Glomerular visceral epithelial cell (primary cell): ENCODE measurements around the gene ADCY3.

Experiments used
- DNase-seq: peaks from one replicate; pipeline ENCODE4 v3.0.0-alpha.2; 2016; ENCODE audit errors: extremely low spot score

The ADCY3 gene

GRCh38 chr2:24920098-24920808, at the start of gene ADCY3:
TSS of gene ADCY3 (minus strand) at chr2:24920237. CDS start at chr2:24918987, 1,250 bp downstream.
- DNase-seq = peak; percentile 45

GRCh38 chr2:24969784-24970183, 49.7 kb upstream of the ADCY3 start:
- no peak for DNase-seq

DNA sequence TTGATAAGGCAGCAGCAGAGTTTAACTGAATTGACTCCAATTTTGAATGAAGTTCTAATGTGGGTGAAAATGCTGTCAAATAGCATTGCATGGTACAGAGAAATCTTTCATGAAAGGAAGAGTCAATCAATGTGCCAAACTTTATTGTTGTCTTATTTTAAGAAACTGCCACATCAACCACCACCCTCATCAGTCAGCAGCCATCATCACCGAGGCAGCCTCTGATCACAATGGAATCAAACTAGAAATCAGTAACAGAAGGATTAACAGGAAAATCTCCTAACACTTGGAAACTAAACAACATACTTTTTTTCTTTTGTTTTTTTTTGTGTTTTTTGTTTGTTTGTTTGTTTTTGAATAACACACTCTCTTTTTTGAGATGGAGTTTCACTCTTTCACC, 41.9 kb upstream of the ADCY3 start:
- DNase-seq = no peak

GRCh38 chr2:24959761-24960160, 39.7 kb upstream of the ADCY3 start:
- no peak for DNase-seq

DNA sequence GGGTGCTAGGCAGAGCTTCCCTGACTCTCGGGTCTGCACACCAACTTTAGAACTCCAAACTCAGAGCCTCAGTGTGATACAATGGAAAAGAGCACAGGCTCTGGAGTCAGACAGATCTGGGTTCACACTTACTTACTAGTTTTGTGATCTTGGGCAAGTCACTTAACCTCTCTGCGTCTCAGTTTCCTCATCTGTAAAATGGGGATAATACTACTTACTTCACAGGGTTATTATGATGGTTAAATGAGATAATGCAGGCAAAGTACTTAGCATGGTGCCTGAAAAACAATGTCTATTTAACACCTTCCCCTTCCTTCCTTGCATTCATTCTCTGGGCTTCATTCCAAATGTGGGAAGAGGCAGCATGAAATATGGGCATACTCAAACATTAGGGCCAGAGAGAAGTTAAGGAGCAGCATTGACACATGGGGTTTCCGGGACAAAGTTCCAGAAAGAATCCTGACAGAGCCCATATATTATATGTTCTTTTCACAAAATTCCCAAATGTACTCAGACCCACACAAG, 38.4 kb upstream of the ADCY3 start:
- DNase-seq = no peak

- DNase-seq = no peak
Observed at GRCh38 chr2:24957976-24958375, 37.9 kb upstream of the ADCY3 start.

GRCh38 chr2:24957221-24957620, 37.2 kb upstream of the ADCY3 start:
- DNase-seq = no peak

GRCh38 chr2:24955921-24956320, 35.9 kb upstream of the ADCY3 start:
- DNase-seq = no peak

DNA sequence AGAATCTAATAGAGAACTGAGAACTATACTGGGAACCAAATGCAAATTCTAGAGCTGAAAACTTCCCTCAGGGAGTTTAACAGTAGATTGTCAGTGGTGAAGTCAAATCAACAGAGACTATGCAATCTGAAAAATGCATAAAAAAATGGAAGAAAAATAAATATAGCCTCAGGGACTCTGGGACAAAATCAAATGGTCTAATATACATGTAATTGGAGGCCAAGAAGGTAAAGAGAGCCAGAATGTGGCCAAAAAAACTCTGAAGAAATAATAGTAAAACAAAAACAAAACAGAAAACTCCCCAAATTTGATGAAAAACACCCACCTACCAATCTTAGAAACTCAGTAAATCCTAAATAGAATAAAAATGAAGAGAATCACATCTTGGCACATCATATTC, 35.2 kb upstream of the ADCY3 start:
- DNase-seq = no peak

- no peak for DNase-seq
Observed at GRCh38 chr2:24950102-24950501, 30.1 kb upstream of the ADCY3 start.

DNA sequence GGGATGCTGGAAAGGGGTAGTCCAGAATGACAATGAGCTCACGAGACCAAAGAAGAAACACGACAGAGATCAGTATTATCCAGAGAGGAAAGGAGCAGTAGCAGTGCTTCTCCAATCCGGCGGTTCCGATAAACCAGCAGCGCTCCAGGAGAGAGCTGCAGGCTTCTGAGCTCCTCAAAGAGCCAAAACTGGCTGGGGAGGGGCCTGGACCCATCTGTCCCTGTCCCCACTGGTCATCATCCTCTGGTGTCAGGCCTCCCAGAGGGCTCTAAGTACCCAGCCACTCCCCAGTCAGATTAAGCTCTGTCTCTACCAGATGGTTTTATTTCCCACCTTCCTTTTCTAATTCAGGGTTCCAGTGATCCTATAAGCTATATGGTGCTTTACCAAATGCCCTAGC, 28.5 kb upstream of the ADCY3 start:
- DNase-seq = no peak

DNA sequence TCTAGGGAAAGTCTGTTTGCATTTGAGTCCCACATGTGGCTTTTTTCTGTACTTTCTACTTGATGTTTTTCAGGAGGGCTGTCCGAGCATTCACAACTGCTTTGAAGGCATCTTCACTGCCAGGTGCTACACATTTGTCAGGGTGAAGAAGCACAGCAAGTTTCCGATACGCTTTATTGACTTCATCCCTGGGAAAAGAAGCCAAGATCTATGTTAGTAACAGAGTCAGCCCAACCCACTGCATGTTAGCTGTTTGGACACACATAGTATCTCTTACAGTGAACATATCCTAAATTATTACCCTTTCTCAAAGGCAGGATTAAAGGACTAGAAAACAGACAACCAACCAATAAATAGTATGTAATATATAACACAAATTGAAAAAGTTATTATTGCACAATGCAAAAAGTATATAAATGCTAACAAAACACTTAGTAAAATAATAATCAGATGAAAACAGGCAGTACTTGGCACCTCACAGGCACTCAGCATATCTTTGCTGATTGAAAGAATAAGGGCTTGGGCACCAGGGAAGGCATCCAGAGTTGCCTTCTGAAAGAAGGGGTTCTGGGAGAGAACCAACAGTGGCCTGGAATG, 27.6 kb upstream of the ADCY3 start:
- DNase-seq = no peak

DNA sequence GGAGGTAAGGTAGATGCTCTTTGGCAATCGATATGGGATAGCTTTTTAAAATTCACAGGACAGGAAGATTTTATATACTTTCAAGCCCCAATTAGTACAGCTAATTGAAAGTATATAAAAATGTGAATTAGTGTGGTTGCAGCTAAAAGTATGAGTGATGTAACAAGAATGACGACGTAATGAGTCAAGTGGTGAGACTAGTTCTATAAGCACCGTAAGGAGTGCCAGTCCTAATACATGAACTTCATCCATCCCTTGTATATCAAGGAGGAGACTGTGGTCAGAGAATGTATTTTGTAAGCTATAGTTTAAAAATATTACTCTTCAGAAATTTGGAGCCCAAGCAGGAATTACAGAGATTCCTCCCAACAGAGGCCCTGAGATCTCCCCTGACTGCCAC, 25.9 kb upstream of the ADCY3 start:
- no peak for DNase-seq

DNA sequence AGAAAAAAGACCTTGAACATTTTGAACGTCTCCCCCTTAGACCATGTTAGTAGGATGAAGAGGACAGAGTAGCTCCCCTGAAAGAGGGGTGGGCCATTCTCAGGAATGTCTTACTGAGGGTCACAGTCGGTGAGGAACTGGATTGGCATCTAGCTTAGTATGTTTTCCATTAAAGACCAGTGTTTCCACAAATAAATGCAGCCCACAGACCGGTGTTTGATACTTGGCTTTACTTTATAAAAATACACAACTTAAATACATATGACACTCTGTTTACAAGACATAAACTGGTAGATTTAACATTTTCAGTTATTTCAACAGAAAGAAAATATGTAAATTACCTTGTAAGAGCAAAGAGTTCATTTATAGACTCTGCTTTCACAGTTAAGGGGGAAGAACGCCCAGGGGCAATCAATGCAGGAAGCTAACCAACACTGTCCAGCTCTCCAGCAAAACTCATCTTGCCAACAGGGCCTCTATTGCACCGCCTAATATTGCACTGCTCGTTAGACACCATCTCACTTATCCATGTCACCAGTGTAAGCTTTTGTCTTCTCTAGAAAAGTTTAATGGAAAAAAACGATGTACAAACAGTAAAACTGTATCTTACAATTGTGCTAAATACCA, 23.5 kb upstream of the ADCY3 start:
- no peak for DNase-seq

DNA sequence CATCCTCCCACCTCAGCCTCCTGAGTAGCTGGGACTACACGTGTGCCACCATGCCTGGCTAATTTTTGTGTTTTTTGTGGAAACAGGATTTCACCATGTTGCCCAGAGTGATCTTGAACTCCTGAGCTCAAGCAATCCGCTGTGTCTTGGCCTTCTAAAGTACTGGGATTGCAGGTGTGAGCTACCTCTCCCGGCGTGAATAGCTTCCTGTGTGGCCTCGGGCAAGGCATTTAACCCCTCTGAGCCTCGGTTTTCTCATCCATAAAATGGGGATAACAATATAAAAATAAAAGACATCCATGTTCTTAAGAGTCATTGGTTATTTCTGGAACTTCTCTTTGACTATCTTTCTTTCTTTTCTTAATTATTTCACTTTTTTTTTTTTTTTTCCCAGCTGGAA, 19.3 kb upstream of the ADCY3 start:
- DNase-seq = no peak

DNA sequence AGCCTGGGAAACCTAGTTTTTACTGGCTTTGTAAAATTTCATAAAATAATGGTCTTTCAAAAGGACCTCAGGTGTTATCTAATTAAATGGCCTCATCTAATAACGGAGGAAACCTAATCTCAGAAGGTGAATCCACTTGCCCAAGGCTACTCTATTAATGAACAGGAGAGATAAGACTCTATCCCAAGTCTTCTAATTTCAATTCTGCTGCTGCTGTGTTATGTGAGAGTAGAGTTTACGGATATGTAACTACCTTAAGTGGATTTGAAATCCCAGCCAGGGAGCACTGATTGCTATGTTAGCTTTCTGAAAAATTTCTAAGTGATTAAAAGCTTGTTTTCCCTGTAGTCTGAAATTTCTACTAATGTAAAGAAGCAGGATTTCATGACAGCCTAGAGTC, 17.2 kb upstream of the ADCY3 start:
- no peak for DNase-seq

DNA sequence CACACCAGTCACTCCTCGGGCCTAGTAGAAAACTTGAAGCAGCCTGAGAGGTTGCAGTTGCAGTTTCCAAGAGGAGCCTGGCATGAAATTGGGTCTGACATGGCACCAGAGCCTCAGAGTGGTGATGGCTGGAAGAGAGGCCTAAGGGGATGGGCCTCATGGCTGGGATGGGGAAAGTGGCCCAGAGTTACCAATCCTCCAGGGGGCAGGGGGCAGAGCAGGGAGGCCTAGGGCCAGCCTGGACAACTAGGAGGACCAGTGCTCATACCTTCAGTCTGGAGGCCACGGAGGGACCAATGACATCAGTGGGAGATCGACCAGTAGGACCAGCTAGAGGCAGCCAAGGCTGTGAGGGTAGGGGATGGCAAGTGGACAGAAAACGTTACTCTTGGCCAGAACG, 15.1 kb upstream of the ADCY3 start:
- no peak for DNase-seq

DNA sequence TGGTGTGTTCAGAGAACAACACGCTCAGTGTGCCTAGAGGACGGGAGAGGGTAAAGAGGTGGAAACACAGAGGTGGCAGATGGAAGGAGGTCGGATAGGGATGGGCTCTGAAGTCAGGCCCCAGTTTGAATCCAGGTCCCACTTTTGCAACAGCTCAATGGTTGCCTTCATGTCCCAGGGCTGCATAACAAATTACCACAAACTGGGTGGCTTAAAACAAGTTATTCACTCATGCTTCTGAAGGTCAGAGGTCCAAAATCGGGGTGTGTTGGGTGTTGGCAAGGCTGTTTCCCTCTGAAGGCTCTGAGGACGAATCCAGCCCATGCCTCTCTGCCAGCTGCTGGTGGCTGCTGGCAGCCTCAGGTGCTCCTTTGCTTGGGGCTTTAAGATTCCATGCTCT, 12.7 kb upstream of the ADCY3 start:
- DNase-seq = no peak

DNA sequence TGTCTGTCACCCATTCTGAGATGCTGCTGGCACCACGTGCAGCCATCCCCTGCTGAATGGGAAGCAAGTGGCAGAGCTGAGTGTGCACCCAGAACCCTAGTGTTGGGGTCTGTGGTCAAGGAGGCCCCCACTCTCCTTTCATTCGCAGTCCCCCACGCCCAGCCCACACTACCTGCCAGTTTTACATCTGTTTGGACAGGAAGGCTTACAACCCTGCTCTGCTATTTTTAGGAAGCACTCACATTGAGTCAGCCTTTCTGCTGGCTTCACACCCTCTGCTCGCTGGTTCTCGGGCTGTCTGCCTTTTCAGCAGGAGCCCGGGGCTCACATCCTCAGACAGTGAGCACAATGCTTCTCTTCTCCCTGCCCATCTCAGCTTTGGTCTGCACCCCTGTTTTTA, 10.7 kb upstream of the ADCY3 start:
- DNase-seq = no peak

- no peak for DNase-seq
Observed at GRCh38 chr2:24929230-24929629, 9.2 kb upstream of the ADCY3 start.

DNA sequence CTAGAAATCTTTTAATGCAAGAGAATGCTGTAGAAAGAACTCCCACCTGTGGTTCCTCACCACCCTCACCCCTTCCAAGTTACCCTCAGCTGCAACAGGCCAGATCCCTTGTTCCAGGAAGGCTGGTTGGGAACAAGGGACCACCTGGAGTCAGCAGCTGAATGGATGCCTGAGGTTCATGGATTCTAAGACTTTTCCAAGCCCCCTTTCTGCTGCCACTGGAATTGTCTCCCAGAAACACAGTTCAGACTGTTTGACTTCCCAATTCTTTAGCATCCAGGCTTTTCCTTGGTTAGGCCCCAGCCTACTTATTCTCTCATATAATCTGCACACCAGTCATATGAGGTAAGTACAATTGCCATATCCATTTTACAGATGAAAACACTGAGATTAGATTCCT, 8.0 kb upstream of the ADCY3 start:
- no peak for DNase-seq

- DNase-seq = no peak
Observed at GRCh38 chr2:24926602-24927252, 6.7 kb upstream of the ADCY3 start.

GRCh38 chr2:24926220-24926601, 6.2 kb upstream of the ADCY3 start:
- no peak for DNase-seq
